CD4-positive, alpha-beta T cell treated with Interleukin-1 beta for 1 hour (primary cell): ENCODE measurements around the gene TMEM140.

Experiments
- DNase-seq, 2 donors: peaks; one replicate each; pipeline ENCODE4 v3.0.0-alpha.2; 2020 to 2022

Gene TMEM140

DNA sequence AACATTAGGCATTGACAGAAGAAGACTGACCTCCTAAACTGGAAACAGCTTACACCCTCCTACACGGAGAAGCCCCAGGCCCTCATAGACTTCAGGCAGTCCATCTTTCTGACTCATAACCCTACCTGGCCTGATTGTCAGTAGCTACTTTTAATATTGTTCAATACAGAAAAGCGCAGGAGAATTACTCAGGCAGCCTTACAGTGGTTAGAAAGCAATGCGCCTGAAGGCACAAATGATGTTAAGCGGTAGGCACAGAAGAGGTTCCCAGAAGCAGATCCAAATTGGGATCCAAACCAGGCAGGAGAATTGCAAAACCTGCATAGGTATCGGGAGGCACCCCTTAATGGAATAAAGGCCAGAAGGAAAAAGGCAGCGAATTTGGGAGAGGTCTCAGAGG, 28.1 kb downstream of the TMEM140 start:
- DNase-seq, result no peak

DNA sequence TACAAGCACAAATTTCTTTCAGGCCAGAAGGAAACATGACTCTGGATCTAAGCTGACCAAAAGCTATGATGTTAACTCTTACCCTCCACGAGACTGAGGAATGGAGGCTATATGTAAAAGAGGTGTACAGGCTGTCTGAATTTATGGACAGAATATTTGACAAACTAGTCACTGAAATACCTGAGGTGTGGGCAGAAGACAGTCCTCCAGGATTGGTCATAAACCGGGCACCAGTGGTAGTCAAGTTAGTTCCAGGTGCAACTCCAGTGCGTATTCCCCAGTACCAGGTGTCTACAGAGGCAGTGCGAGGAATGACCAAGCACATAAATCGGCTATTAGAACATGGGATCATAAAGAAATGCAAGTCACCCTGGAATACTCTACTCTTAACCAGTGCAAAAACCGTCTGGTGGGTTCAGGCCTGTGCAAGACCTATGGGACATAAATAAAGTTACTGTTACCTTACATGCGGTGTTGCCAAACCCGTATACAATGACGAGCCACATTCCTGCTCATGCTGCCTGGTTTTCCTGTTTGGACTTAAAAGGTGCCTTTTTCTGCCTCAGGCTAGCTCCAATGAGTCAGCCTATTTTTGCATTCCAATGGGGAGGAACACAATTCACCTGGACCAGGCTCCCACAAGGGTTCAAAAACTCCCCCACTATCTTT, 29.3 kb downstream of the TMEM140 start:
- DNase-seq, result no peak

DNA sequence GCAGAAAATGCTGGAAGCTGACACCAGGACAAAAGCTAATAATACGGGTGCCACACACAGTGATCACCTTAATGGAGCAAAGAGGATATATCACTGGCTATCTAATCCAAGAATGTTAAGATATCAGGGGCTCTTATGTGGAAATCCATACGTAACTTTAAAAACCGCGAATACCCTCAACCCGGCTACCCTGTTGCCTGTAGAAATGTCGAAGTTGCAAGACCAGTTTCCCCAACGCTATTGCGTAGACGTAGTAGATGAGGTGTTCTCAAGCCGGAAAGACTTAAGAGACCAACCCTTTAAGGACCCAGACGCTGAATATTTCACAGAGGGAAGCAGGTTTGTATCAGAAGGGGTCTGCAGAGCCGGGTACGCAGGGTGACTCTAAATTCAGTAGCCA, 30.5 kb downstream of the TMEM140 start:
- no peak for DNase-seq

GRCh38 chr7:135179321-135179925, 31.6 kb downstream of the TMEM140 start:
- no peak for DNase-seq

DNA sequence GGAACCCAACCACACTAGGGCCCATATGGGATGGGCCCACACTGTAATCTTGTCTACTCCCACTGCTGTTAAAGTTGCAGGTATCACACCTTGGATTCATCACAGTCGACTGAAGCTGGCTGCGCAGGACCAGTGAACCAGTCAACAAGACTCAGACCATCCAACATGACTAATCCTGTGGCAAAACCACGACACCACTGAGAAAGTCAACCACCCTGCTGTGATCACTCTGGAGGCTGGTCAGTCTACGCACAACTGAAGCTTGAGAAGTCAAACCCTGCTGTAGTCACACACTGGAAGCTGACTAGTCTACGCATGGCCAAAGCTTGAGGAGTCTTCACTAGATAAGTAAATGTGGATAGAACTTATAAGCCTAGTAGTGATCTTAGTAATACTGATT, 32.2 kb downstream of the TMEM140 start:
- no peak for DNase-seq

GRCh38 chr7:135181261-135181928, 33.5 kb downstream of the TMEM140 start:
- no peak for DNase-seq

DNA sequence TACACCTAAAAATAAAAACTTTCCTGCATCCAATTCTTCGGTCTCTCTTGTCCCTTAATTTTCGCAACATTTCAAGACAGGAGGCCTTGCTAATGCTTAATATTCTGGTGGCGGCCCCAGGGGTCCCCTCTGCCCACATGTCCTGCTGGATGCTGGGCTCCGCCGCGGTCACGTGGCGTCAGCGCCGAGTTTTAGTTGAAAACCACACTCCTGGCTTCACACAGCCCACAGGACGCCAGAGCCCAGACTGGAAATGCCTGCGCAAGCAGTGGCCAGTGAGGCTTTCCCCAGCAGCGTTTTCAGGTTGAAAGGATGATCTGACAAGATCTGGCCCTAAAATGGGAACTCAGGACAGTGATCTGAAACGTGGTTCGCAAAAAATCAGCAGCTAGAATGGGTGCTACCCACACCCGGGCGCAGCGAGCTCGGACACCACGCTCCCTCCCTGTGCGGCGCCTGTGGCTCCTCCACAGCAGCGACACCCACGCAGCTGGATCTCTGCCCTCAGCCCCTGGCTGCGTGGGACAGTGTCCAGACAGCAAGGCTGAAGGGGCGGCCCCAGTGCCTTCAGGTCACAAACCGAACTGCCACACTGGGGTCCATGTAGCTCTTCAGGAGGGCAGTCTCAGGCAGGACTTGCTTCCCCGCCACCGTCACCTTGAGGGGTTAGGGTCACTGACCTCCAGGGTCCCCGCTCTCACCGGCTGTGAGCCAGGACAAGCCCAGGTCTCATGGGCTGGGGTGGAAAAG, 34.2 kb downstream of the TMEM140 start:
- no peak for DNase-seq

GRCh38 chr7:135183478-135183877, 35.6 kb downstream of the TMEM140 start:
- no peak for DNase-seq

DNA sequence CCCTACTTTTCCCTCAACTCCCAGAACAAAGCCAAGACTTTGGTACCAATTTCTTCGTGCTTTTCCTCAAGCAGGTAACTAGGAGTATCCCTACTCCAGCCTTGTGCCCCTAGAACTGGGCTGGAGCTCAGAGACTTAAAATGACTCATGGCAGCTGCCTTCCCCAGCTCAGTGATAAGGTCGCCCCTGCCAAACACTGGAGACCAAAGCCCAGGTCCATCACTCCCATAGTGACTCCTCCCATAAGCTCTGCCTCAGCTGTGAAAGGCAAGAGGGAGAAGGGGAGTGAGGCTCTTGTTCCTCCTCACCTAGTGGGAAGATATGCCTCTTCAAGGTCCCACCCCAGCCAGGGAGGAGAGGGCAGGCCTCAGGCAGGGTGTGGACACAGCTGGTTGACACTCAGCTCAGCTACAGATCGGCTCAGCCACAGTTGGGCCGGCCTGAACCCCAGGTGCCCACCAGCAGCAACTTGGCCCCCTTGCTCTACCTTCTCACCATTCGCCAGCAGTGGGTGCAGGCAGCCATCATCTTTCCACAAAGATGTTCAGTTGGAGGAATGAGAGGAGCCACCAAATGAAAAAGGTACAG, 36.5 kb downstream of the TMEM140 start:
- no peak for DNase-seq

DNA sequence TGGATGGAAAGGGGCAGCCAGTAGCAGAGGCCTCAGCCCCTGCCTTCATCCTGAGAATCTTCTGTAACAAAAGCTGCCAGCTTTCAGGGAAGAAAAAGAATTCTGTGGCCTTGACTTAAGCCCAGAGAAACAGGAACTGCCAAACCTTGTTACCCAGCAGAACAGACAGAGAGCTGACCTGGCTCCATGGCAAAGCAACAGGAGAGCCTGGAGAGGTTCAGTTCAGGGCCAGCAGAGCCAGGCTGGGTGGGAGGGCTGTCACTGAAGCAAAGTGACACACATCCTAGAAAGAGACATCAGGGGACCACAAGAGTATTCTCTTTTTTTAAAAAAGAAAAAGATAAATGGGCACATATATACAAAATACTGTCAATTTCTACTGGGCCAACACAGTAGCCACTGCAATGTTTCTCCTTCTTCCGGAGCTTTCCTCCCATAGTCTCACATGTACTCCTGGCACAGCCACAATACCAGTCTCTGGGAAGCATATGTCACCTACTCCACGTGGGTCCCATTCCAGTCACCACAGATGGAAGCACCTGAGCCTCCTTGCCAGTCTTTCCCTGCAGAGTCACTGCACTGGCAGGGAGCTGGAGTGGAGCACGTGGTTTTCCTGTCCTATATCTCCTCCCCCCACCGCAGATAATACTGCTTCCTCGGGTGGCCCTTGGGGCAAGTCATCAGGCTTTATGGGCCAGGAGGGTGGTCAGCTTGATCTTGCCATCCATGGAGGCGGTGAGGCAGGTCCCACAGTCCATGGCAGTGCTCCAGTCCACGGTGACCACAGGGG, 37.8 kb downstream of the TMEM140 start:
- DNase-seq, result no peak

DNA sequence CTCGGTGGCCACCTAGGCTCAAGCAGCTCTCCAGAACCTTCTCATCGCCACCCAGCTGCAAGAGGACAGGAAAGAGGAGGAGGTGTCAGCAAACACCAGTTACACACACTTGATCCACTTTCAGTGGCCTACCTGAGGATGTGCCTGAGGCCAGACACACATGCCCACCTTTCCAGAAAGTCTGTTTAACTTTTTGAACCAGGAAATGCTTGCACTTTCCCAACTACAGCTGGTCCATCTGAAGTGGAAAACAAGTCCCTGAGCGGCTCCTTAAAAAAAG, 38.3 kb downstream of the TMEM140 start:
- no peak for DNase-seq

- no peak for DNase-seq
These were observed 39.0 kb downstream of the TMEM140 start for GRCh38 chr7:135186841-135187253.

GRCh38 chr7:135188298-135188984, 40.6 kb downstream of the TMEM140 start:
- DNase-seq, result no peak

GRCh38 chr7:135189221-135189662, 41.4 kb downstream of the TMEM140 start:
- no peak for DNase-seq

DNA sequence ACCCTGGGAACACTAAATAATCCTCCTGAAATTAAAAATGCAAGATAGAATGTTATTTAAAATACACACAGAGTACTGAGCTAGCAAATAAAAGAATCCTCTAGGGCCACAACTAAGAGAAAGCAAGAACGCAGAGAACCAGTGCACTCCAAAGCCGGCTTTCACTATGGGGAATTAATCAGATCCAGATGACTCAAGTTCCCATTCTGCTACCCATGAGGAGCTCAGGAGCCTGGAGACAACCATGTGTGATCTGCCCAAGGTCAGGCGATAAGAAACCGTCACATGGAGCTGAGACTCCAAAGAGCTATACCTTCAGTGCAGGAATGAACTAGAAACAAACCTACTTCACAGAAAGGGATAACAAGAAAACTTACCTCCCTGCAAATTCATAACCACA, 42.1 kb downstream of the TMEM140 start:
- DNase-seq, result no peak

GRCh38 chr7:135190703-135191102, 42.8 kb downstream of the TMEM140 start:
- no peak for DNase-seq

DNA sequence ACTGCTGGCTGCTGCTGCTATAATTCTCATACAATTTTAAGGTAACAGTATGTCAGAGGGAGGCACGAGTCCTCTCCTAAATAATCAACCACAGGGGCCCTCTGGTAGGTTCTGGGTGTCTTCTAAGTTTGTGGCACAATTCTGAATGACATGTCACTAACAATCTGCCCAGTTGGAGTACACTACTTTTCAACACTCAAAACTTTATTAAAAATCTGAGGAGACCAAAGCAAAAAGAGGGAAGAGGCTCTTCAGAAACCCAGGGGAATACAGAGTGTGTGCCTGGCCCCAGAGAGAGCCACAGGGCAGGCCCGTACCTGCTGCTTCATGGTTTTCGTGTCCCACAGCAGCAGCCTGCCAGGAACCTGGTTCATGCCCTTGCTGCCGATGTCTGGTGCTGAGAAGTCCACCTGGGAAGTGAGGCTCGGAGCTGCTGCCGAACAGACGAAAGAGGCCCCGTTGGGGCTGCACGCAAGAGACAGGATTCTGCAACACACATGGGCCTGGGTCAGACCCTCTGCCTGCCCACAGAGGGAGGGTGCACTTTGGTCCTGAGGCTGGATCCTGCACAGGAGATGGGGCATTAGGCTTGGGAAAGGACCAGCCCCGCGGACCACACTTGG, 45.2 kb downstream of the TMEM140 start:
- no peak for DNase-seq

- DNase-seq, result no peak
These were observed 45.8 kb downstream of the TMEM140 start for GRCh38 chr7:135193615-135194081.

- no peak for DNase-seq
These were observed 46.7 kb downstream of the TMEM140 start for GRCh38 chr7:135194494-135195095.

DNA sequence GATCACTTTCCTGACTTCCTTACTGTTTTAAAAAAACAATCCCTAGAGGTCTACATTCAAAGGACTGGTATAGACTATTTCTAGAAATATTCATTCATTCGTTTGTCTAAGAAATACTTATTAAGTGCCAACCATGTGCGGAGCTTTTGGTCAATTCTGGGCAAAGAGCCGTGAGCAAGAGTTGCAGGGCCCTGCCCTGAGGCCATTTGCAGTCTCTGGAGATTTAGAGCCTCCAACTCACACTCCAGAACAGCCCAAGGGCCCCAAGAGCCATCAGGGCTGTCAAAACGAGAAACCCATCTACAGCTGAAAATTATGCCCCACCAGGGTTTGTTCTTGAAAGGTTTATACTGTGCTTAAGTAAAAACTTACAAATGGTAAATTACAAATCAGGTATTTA, 47.3 kb downstream of the TMEM140 start:
- no peak for DNase-seq
